Astrocyte (in vitro differentiated cells and primary cell): Measurements from ENCODE around the gene FMN2. TPM values are rescaled to one million over a fixed set of nuclear protein-coding genes. Genes with fewer than 3 reads are reported as not detected.

Experiments
- DNase-seq: peaks from one replicate; pipeline ENCODE4 v3.0.0-alpha.2; 2010; ENCODE audit warnings: low read depth
- FAIRE-seq: peaks from 2 replicates; lab custom pipeline; 2011; peaks lifted over from hg19 to GRCh38; lab: Jason Lieb, UNC
- H2AFZ ChIP-seq: 2 replicates; pipeline ENCODE4 v1.6.0; 2012; ENCODE audit warnings: low read depth, low read length, inconsistent platforms
- H3K27ac ChIP-seq: 2 replicates; pipeline ENCODE4 v1.5.1; 2011; ENCODE audit warnings: low read depth, low read length, inconsistent platforms
- H3K27me3 ChIP-seq: 2 replicates; pipeline ENCODE4 v1.6.0; 2011; ENCODE audit warnings: low read length, inconsistent platforms; ENCODE audit not compliant: insufficient read depth
- H3K36me3 ChIP-seq: 2 replicates; pipeline ENCODE4 v1.5.1; 2011; ENCODE audit warnings: low read length, inconsistent platforms; ENCODE audit not compliant: insufficient read depth
- H3K4me1 ChIP-seq: 2 replicates; pipeline ENCODE4 v1.5.1; 2011; ENCODE audit warnings: low read length, inconsistent platforms; ENCODE audit not compliant: insufficient read depth
- H3K4me2 ChIP-seq: 2 replicates; pipeline ENCODE4 v1.6.0; 2012; ENCODE audit warnings: low read length, inconsistent platforms
- H3K4me3 ChIP-seq: 2 replicates; pipeline ENCODE4 v1.5.1; 2011; ENCODE audit warnings: low read depth, mild to moderate bottlenecking, low read length, inconsistent platforms; ENCODE audit not compliant: insufficient read depth
- H3K79me2 ChIP-seq: 2 replicates; pipeline ENCODE4 v1.6.0; 2012; ENCODE audit warnings: mild to moderate bottlenecking, low read length, inconsistent platforms; ENCODE audit not compliant: insufficient read depth
- H3K9ac ChIP-seq: 2 replicates; pipeline ENCODE4 v1.6.0; 2012; ENCODE audit warnings: mild to moderate bottlenecking, low read length, inconsistent platforms
- H3K9me3 ChIP-seq: 2 replicates; pipeline ENCODE4 v1.5.1; 2012; ENCODE audit warnings: low read depth, mild to moderate bottlenecking, low read length, inconsistent platforms; ENCODE audit not compliant: insufficient read depth
- H4K20me1 ChIP-seq: 2 replicates; pipeline ENCODE4 v1.6.0; 2012; ENCODE audit warnings: low read length, inconsistent platforms; ENCODE audit not compliant: insufficient read depth
- H3K27ac Mint-ChIP-seq: one replicate; pipeline ENCODE4 v1.8.0; 2021; ENCODE audit warnings: mild to moderate bottlenecking, mixed read lengths; ENCODE audit not compliant: unreplicated experiment
- H3K27me3 Mint-ChIP-seq: one replicate; pipeline ENCODE4 v1.8.0; 2021; ENCODE audit warnings: low read depth, mixed read lengths; ENCODE audit not compliant: unreplicated experiment
- H3K36me3 Mint-ChIP-seq: one replicate; pipeline ENCODE4 v1.8.0; 2021; ENCODE audit warnings: low read depth, mixed read lengths; ENCODE audit not compliant: unreplicated experiment
- H3K4me1 Mint-ChIP-seq: one replicate; pipeline ENCODE4 v1.8.0; 2021; ENCODE audit warnings: low read depth, mixed read lengths; ENCODE audit not compliant: unreplicated experiment
- H3K4me3 Mint-ChIP-seq: one replicate; pipeline ENCODE4 v1.8.0; 2021; ENCODE audit warnings: mild to moderate bottlenecking, moderate library complexity, mixed read lengths; ENCODE audit not compliant: unreplicated experiment
- H3K9me3 Mint-ChIP-seq: one replicate; pipeline ENCODE4 v1.8.0; 2021; ENCODE audit warnings: mild to moderate bottlenecking, mixed read lengths; ENCODE audit not compliant: unreplicated experiment
- CTCF ChIP-seq: IDR thresholded peaks from 2 replicates; pipeline ENCODE4 v1.5.1; 2011; ENCODE audit warnings: low read depth, mild to moderate bottlenecking, inconsistent platforms, low read length, moderate library complexity; ENCODE audit not compliant: insufficient read depth
- EZH2 ChIP-seq: IDR thresholded peaks from 2 replicates; pipeline ENCODE4 v1.6.1; 2012; ENCODE audit warnings: mild to moderate bottlenecking, low read length, inconsistent platforms; ENCODE audit not compliant: insufficient read depth
- total RNA-seq: library from RNA; stranded (reverse); gene quantifications from 2 replicates; pipeline ENCODE4 v1.2.1, GENCODE V29; 2021

FMN2 gene
- total RNA-seq, 1 donor from 2014 or later: 2.4 TPM

DNA sequence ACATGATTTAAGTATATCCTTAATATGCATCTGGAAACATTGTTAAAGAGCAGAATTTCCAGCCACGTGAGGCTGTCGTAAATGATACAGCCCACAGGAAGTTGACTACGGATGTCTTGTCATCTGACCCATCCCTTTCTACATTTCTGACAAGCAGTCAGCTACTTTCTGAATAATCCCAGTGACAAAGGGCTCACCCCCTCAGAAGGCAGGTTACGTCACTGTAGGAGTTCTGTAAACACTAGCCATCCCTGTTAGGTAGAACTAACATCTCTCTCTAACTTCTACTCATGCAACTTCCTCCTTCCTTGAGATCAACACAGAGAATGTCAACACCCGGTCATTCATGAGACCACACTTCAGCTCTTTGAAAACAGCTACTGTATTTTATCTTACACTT is 261.1 kb downstream of the FMN2 start:
- Mint-ChIP-seq H3K9me3 (no peaks in the 10 kb centered on the region), H3K27ac (peak overlapping the region; percentile 16), H3K4me3 (no peak overlapping the region), H3K36me3 (no peaks in the 10 kb centered on the region), H3K4me1 (peaks cover 15% of the 10 kb centered on the region), H3K27me3 (no peaks in the 10 kb centered on the region)
- H3K36me3 ChIP-seq: no peaks in the 10 kb centered on the region
- H3K4me2 ChIP-seq: peak overlapping the region; percentile 20
- H2AFZ ChIP-seq: no peak overlapping the region
- TF ChIP-seq EZH2: no peak
- no peak for TF ChIP-seq CTCF
- peak overlapping the region; percentile 81 for H3K27ac ChIP-seq
- FAIRE-seq (no peak), DNase-seq (peak; percentile 48)
- H3K27me3 ChIP-seq: no peaks in the 10 kb centered on the region
- H4K20me1 ChIP-seq: no peaks in the 10 kb centered on the region
- H3K4me3 ChIP-seq: no peak overlapping the region
- H3K9me3 ChIP-seq: no peaks in the 10 kb centered on the region
- peaks cover 32% of the 10 kb centered on the region for H3K4me1 ChIP-seq
- H3K9ac ChIP-seq: peak overlapping the region; percentile 33
- no peaks in the 10 kb centered on the region for H3K79me2 ChIP-seq

- no peak overlapping the region for H3K4me2 ChIP-seq
- no peaks in the 10 kb centered on the region for H3K27me3 ChIP-seq
- Mint-ChIP-seq H3K36me3 (no peaks in the 10 kb centered on the region), H3K27ac (no peak overlapping the region), H3K4me1 (peaks cover 6% of the 10 kb centered on the region), H3K27me3 (no peaks in the 10 kb centered on the region), H3K9me3 (peaks cover 2% of the 10 kb centered on the region), H3K4me3 (no peak overlapping the region)
- H3K36me3 ChIP-seq: no peaks in the 10 kb centered on the region
- no peak overlapping the region for H3K27ac ChIP-seq
- no peak overlapping the region for H3K9ac ChIP-seq
- no peak overlapping the region for H3K4me3 ChIP-seq
- H4K20me1 ChIP-seq: no peaks in the 10 kb centered on the region
- peaks cover 19% of the 10 kb centered on the region for H3K4me1 ChIP-seq
- H3K9me3 ChIP-seq: no peaks in the 10 kb centered on the region
- no peak overlapping the region for H2AFZ ChIP-seq
- no peak for DNase-seq
- peak; percentile 34 for FAIRE-seq
- H3K79me2 ChIP-seq: no peaks in the 10 kb centered on the region
- TF ChIP-seq EZH2 (no peak), CTCF (no peak)
Observed at GRCh38 chr1:240356568-240356967, 264.9 kb downstream of the FMN2 start.

GRCh38 chr1:240362046-240362445 is 270.4 kb downstream of the FMN2 start:
- no peaks in the 10 kb centered on the region for H3K36me3 Mint-ChIP-seq
- H3K36me3 ChIP-seq: no peaks in the 10 kb centered on the region
- no peaks in the 10 kb centered on the region for H3K4me1 ChIP-seq
- no peak overlapping the region for H3K4me2 ChIP-seq
- FAIRE-seq: no peak
- H3K9me3 ChIP-seq: no peaks in the 10 kb centered on the region
- no peaks in the 10 kb centered on the region for H3K27me3 ChIP-seq
- H3K4me3 Mint-ChIP-seq: no peak overlapping the region
- DNase-seq: no peak
- H2AFZ ChIP-seq: no peak overlapping the region
- H3K27ac Mint-ChIP-seq: no peak overlapping the region
- no peaks in the 10 kb centered on the region for H3K27me3 Mint-ChIP-seq
- H3K4me3 ChIP-seq: no peak overlapping the region
- H3K27ac ChIP-seq: no peak overlapping the region
- no peaks in the 10 kb centered on the region for H3K4me1 Mint-ChIP-seq
- TF ChIP-seq CTCF (no peak), EZH2 (no peak)
- H3K9me3 Mint-ChIP-seq: peaks cover 2% of the 10 kb centered on the region
- H3K9ac ChIP-seq: no peak overlapping the region
- H3K79me2 ChIP-seq: no peaks in the 10 kb centered on the region
- no peaks in the 10 kb centered on the region for H4K20me1 ChIP-seq
